ENCODE measurements around the gene SPG11. TPM values are rescaled to one million over a fixed set of nuclear protein-coding genes. Genes with fewer than 3 reads are reported as not detected.
A peak's percentile ranks its signal among the peaks of the same experiment; 100 is the strongest.

The SPG11 gene
- total and polyA plus RNA-seq, 2 of the 13 experiments (the other 11 are each of a cell fraction or from before 2014, with no cell fraction given) = 31.5 to 40.7 TPM

DNA sequence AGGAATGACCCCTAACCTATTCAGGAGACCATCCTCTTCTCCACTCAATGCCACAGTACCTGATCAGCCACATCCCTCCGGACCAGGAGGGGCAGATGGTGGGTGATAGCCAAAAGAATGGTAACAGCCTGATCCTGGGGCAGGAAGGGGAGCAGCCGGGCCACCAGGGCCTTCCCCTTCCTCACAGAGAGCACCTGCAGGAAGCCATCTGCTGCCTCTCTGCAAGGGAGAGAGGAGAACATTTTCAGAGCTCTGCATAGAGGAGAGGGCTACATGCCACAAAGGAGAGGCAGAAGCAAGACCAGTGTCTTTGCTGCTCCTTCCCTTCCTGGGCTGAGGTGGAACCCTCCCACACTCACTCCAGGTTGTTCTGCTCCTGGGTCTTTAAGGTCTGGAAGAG, 5.5 kb upstream of the SPG11 start (continued):
- TF ChIP-seq HMGXB3 (CRISPR knock-in tag; IDR thresholded peaks at IDR 0.05; ENCODE audit: borderline replicate concordance) (no peak), HMG20A (CRISPR knock-in tag; IDR thresholded peaks at IDR 0.05; ENCODE audit: borderline replicate concordance) (no peak), ZFP36L1 (CRISPR knock-in tag; IDR thresholded peaks at IDR 0.05) (no peak), ZNF768 (CRISPR knock-in tag; IDR thresholded peaks at IDR 0.05) (no peak), TRIM22 (IDR thresholded peaks at IDR 0.05) (no peak)
- TF ChIP-seq, protein P1, sequence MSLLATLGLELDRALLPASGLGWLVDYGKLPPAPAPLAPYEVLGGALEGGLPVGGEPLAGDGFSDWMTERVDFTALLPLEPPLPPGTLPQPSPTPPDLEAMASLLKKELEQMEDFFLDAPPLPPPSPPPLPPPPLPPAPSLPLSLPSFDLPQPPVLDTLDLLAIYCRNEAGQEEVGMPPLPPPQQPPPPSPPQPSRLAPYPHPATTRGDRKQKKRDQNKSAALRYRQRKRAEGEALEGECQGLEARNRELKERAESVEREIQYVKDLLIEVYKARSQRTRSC (CRISPR knock-in tag; IDR thresholded peaks at IDR 0.05; ENCODE audit: low read depth) = no peak

GRCh38 chr15:44667039-44667360, 3.5 kb upstream of the SPG11 start:
- no peak for FAIRE-seq
- TF ChIP-seq PHF20 (CRISPR knock-in tag; IDR thresholded peaks at IDR 0.05) (no peak), SYNCRIP (IDR thresholded peaks at IDR 0.05; ENCODE audit: insufficient read depth, low read depth, low read length) (no peak), ZNF484 (CRISPR knock-in tag; IDR thresholded peaks at IDR 0.05; ENCODE audit: borderline replicate concordance, low read depth) (no peak), ZNF292 (CRISPR knock-in tag; IDR thresholded peaks at IDR 0.05; ENCODE audit: borderline replicate concordance, low read depth) (no peak), CHD2 (IDR thresholded peaks at IDR 0.05; ENCODE audit: low read depth, low read length) (no peak), SALL1 (CRISPR knock-in tag; IDR thresholded peaks at IDR 0.05) (no peak), GATAD2A (CRISPR knock-in tag; IDR thresholded peaks at IDR 0.05) (no peak), SNRNP70 (IDR thresholded peaks at IDR 0.05; ENCODE audit: low read depth, low read length) (no peak), ZNF230 (CRISPR knock-in tag; IDR thresholded peaks at IDR 0.05) (no peak), TAF15 (IDR thresholded peaks at IDR 0.05; ENCODE audit: low read depth, low read length, poor library complexity, severe bottlenecking) (no peak), CREB1 (IDR thresholded peaks at IDR 0.05) (no peak), CREB1 (CRISPR knock-in tag; IDR thresholded peaks at IDR 0.05) (no peak)
- TF ChIP-seq, protein P2, sequence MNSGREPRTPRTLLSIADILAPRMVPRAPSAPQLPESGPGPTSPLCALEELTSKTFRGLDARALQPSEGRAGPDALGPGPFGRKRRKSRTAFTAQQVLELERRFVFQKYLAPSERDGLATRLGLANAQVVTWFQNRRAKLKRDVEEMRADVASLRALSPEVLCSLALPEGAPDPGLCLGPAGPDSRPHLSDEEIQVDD (CRISPR knock-in tag; IDR thresholded peaks at IDR 0.05; ENCODE audit: borderline replicate concordance) = no peak

More at GRCh38 chr15:44667039-44667360, 3.5 kb upstream of the SPG11 start:
- CTCF ChIA-PET (ENCODE audit: low intra/inter-chr PET ratio, low total read pairs) = no interaction called here
- no peaks in the 10 kb centered on the region for H3K9me3 ChIP-seq (ENCODE audit: low read length)
- H2AFZ ChIP-seq (ENCODE audit: low read length) = peak overlapping the region; percentile 12
- BruUV-seq (replicated peaks) = no TSS peak
- intact Hi-C loops (cut with micrococcal nuclease; ENCODE audit: unreplicated experiment) (no loop called here), in situ Hi-C loops (cut with HindIII; ENCODE audit: extremely low pct_ligation_motif_present, low pct_unique_long_range_greater_than_20kb) (no loop called here)
- H3K4me3 ChIP-seq (replicated peaks in 1 of 3; ENCODE audit: insufficient read depth in 1 of 3, low read depth in 2 of 3, low read length in 3 of 3) = peak overlapping the region in 1 of 3 experiments; percentile 44; a peak in 3 of 6 replicates
- H3K4me2 ChIP-seq (ENCODE audit: low read depth, low read length) = peak overlapping the region; percentile 54
- ATAC-seq = no peak
- H3K27ac ChIP-seq (ENCODE audit: extremely low read length, insufficient read depth, low read length) = no peak overlapping the region
- POLR2A ChIA-PET = interaction anchor here (1.0 to 1.1 kb wide), 2 partner anchors 60 to 62 kb away, joined by 3 read pairs; no protein-coding TSS in a partner anchor
- H3K79me2 ChIP-seq (ENCODE audit: insufficient read depth, low read length) = peaks cover 7% of the 10 kb centered on the region
- whole genome bisulfite sequencing (ENCODE audit: low lambda C conversion rate) = 23% methylated on average over 3 of the region's 3 CpGs
- no peaks in the 10 kb centered on the region for H3K36me3 ChIP-seq (replicated peaks in 1 of 2; ENCODE audit: control insufficient read depth in 1 of 2, insufficient read depth in 2 of 2, low read length in 2 of 2)
- no peak overlapping the region for H3K9ac ChIP-seq (ENCODE audit: insufficient read depth, low read depth, low read length)
- DNase-seq (ENCODE audit: low spot score) = no peak
- H4K20me1 ChIP-seq (ENCODE audit: insufficient read depth, low read length) = no peaks in the 10 kb centered on the region
- H3K27me3 ChIP-seq (ENCODE audit: control insufficient read depth in 1 of 2, insufficient read depth in 2 of 2, low read length in 2 of 2) = peaks cover 2 to 5% of the 10 kb centered on the region in 2 experiments; a peak in 3 of 5 replicates
- H3K4me1 ChIP-seq (ENCODE audit: insufficient read depth, low read length) = peaks cover 31% of the 10 kb centered on the region
